ENCODE results near the gene KRT31. TPM values are rescaled to one million over a fixed set of nuclear protein-coding genes. Genes with fewer than 3 reads are reported as not detected.

The KRT31 gene
- total RNA-seq, 4 donors from 2014 or later = not detected

DNA sequence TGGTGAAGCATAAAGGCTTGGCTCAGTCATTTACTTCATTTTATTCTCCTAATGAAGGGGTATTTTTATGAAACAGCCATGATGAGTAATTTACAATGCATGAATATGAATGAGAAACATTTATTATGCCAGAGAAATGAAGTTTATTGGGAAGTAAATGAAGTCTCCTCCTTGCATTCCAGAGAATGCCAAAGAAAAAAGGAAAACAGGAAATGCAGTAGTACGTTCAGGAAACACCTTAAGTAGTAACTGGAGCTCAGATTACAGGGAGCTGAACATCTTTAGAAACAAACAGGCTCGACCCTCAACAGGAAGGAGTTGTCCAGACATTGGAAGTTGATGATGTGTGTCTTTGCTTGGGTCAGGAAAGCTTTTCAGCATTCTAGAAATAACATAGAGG is 19.9 kb downstream of the KRT31 start:
- Histone ChIP-seq H3K4me1 (no peaks in the 10 kb centered on the region), H3K27me3 (no peaks in the 10 kb centered on the region), H3K9me3 (no peaks in the 10 kb centered on the region), H3K27ac (no peak overlapping the region), H3K36me3 (no peaks in the 10 kb centered on the region), H3K4me3 (no peak overlapping the region)
- DNase-seq (ENCODE audit: low spot score in 2 of 2) = no peak
- 23 to 28% methylated on average over 2 of the region's 2 CpGs for WGBS, 2 donors
- TF ChIP-seq EP300 (IDR thresholded peaks at IDR 0.05) (no peak), CTCF (IDR thresholded peaks at IDR 0.05) (no peak), POLR2A (IDR thresholded peaks at IDR 0.05) (no peak)

DNA sequence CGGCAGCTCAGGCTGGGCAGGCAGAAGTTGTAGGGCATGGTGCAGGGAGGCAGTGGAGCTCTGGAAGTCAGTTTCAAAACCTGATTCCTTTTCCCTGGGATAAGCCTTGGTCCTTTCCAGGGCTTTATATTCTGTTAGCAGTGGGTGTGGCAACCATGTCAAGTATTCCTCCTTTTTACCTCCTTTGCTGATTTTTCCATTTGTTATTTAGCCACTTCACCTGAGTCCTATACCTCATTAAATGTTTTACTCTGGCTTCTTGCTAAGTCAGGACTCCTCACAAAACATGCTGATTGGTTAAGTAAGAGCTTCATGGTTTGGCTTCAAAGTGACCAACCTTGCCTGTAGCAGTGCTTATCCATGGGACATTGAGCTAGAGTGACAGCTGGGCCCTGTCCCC is 27.7 kb downstream of the KRT31 start, which contains the start of gene KRT33B:
KRT33B (minus strand) TSS at position 101 of the 400 bp plus-strand sequence; CDS start at position 38, 63 bp downstream.
- TF ChIP-seq EP300 (IDR thresholded peaks at IDR 0.05) = no peak
- no peak for TF ChIP-seq CTCF (IDR thresholded peaks at IDR 0.05)
- no peak for TF ChIP-seq POLR2A (IDR thresholded peaks at IDR 0.05)
- no peak within 1 kb of the TSS for H3K27ac ChIP-seq
- WGBS, 2 donors = 91 to 100% methylated on average over 1 of the region's 1 CpG
- no peaks in the 10 kb centered on the region for H3K36me3 ChIP-seq
- no peak for DNase-seq (ENCODE audit: low spot score in 2 of 2)
- H3K4me3 ChIP-seq = no peak within 1 kb of the TSS
- no peaks in the 10 kb centered on the region for H3K27me3 ChIP-seq
- no peaks in the 10 kb centered on the region for H3K9me3 ChIP-seq
- H3K4me1 ChIP-seq = peaks cover 0 to 4% (median 0%) of the 10 kb centered on the region in 4 donors

GRCh38 chr17:41369023-41369422 is 28.4 kb downstream of the KRT31 start:
- Histone ChIP-seq H3K27ac (no peak overlapping the region), H3K36me3 (no peaks in the 10 kb centered on the region), H3K4me1 (peaks cover 0 to 4% (median 0%) of the 10 kb centered on the region in 4 donors), H3K27me3 (no peaks in the 10 kb centered on the region), H3K9me3 (no peaks in the 10 kb centered on the region), H3K4me3 (no peak overlapping the region)
- 97 to 98% methylated on average over 2 of the region's 2 CpGs for WGBS, 2 donors
- no peak for DNase-seq (ENCODE audit: low spot score in 2 of 2)
- TF ChIP-seq CTCF (IDR thresholded peaks at IDR 0.05) (no peak), POLR2A (IDR thresholded peaks at IDR 0.05) (no peak), EP300 (IDR thresholded peaks at IDR 0.05) (no peak)

DNA sequence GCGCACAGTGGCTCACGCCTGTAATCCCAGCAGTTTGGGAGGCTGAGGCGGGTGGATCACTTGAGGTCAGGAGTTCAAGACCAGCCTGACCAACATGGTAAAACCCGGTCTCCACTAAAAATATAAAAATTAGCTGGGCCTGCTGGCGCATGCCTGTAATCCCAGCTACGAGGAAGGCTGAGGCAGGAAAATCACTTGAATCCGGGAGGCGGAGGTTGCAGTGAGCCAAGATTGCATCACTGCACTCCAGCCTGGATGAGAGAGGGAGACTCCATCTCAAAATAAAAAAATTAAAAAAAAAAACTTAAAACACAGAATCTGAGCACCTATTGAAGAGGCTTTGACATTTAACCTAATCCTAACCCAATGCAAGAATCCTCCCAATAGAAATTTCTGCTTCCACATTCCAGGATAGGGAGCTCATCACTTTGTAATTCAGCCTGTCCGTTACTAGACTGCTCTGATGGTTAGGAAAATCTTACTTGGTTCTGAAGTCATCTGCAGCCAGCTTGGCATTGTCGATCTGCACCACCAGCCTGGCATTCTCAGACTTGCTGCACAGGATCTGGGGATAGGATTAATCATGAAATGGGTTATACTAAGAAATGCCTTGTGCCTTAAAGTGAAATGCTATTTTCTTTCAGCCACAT is 29.9 kb downstream of the KRT31 start:
- no peaks in the 10 kb centered on the region for H3K9me3 ChIP-seq
- no peak overlapping the region for H3K4me3 ChIP-seq
- H3K27me3 ChIP-seq = no peaks in the 10 kb centered on the region
- no peaks in the 10 kb centered on the region for H3K36me3 ChIP-seq
- H3K4me1 ChIP-seq = peaks cover 0 to 4% (median 0%) of the 10 kb centered on the region in 4 donors
- no peak for DNase-seq (ENCODE audit: low spot score in 2 of 2)
- no peak for TF ChIP-seq EP300 (IDR thresholded peaks at IDR 0.05)
- no peak for TF ChIP-seq CTCF (IDR thresholded peaks at IDR 0.05)
- TF ChIP-seq POLR2A (IDR thresholded peaks at IDR 0.05) = no peak
- H3K27ac ChIP-seq = no peak overlapping the region
- WGBS, 2 donors = 66 to 68% methylated on average over 10 of the region's 10 CpGs

DNA sequence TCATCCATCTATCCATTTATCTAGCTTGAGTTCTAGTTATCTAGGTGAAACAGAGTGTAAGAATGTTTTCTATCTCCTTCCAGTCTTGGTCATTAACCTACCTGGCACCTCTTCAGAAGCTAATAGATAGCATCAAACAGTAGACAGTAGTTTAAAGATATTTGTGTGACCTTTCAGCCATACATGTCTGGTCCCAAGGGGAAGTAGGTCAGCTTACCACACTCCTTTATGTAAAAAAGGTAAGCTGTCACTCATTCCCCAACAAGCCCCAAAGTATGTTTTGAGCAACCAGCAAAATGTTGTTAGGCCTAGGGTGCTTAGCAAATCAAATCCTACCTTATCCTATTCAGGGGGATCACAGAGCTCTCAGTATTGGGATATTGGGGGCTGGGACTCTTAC is 31.3 kb downstream of the KRT31 start:
- Histone ChIP-seq H3K4me1 (peaks cover 0 to 4% (median 0%) of the 10 kb centered on the region in 4 donors), H3K36me3 (no peaks in the 10 kb centered on the region), H3K4me3 (no peak overlapping the region), H3K27ac (no peak overlapping the region), H3K9me3 (no peaks in the 10 kb centered on the region), H3K27me3 (no peaks in the 10 kb centered on the region)
- no peak for TF ChIP-seq CTCF (IDR thresholded peaks at IDR 0.05)
- no peak for DNase-seq (ENCODE audit: low spot score in 2 of 2)
